ENCODE measurements around the gene MYO3B.

MYO3B gene

DNA sequence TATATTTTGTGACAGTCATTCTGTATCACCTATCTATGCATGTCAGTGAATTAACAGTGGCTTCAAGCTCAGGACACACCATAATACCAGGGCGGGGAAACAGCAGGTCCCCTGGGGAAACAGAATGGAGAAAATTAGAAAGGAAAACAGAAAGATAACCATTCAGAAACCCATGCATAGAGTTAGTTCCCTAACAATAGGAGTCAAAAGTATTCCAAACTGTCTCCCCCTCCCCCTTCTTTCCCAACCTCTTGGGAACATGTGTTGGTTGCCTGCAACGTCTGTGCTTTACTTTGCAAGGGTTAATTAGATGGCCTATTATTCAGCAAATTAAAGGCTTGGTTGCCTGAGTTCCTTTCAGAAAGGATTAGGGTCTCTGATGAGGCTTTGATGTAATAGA is 176.4 kb downstream of the MYO3B start:
- no peak overlapping the region for H3K4me3 ChIP-seq
- H3K27ac ChIP-seq: no peak overlapping the region
- H3K9me3 ChIP-seq (replicated peaks in 1 of 11): no peaks in the 10 kb centered on the region
- no peaks in the 10 kb centered on the region for H3K27me3 ChIP-seq
- no peak overlapping the region for H3K9ac ChIP-seq
- no peaks in the 10 kb centered on the region for H3K36me3 ChIP-seq
- no peaks in the 10 kb centered on the region for H4K20me1 ChIP-seq
- H3K4me2 ChIP-seq: peak overlapping the region; percentile 37 to 64 (median 54)
- no peak for TF ChIP-seq Cebpa-rat (IDR thresholded peaks at IDR 0.05)
- H3K4me1 ChIP-seq: peaks cover 15 to 29% (median 24%) of the 10 kb centered on the region in 10 experiments

DNA sequence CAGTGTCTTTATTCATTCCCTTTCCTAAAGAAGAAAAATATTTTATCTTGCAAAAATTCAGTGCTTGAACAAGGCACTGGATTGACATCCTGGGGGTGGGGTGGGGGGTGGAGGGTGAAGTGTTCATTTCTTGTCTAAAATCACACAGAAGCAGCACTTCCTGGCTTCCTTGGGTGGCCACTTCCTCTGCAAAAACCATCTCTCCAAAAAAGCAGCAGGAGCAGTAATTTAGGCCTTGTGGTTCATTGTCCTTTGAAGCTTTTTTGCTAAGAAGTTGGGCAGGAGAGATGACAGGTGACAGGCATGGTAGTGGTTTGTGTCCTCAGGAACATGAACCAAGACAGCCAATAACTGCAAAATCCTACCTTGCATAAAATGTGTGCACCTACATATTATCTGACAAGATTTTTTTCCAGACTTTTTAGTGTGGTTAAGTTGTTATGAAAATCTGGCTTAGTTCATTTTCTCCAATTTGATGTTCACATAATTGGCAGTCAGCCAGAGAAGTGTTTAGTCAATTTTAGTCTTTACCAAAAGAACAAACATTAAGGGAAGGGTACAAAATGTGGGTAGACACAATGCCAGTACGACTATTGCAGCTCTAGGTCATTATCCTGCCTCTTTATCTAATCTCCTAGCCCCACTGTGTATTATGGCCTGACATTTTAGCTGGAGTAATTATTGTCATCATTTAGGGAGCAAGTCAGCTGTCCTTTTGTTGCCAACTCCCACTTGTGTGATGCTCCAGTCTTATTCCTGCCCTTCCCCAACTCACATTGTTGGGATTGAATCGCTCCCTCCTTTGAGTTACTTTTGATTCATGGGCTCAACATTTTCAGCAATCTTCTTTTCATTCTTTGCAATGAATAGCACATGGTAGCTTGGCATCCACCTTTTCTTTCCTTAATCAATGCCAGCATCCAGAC is 177.2 kb downstream of the MYO3B start:
- Histone ChIP-seq H3K4me1 (peaks cover 15 to 29% (median 24%) of the 10 kb centered on the region in 10 experiments), H3K36me3 (no peaks in the 10 kb centered on the region), H4K20me1 (no peaks in the 10 kb centered on the region), H3K9ac (no peak overlapping the region), H3K9me3 (replicated peaks in 1 of 11) (no peaks in the 10 kb centered on the region), H3K27me3 (no peaks in the 10 kb centered on the region), H3K4me3 (no peak overlapping the region), H3K27ac (no peak overlapping the region), H3K4me2 (peak overlapping the region; percentile 37 to 64 (median 54); a peak in 20 of 22 replicates)
- no peak for TF ChIP-seq Cebpa-rat (IDR thresholded peaks at IDR 0.05)

DNA sequence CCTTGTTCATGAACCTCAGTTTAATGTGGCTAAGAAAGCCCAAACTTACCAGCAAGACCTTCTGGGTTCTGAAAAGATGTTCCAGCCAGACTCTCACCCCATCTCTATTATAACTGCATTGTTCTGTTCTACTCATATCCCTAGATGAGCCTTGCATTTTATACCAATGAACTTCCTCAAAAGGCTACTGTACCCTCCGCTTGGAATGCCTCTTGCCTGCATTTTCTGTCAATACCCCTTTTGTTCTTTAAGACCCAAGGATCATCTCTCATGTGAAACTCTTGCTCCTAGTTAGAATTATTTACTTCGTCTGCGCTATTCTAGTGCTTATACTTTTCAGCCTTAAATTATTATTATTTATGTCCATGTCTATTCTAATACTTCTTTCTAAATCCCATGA is 181.5 kb downstream of the MYO3B start:
- no peak for TF ChIP-seq Cebpa-rat (IDR thresholded peaks at IDR 0.05)
- Histone ChIP-seq H3K36me3 (no peaks in the 10 kb centered on the region), H3K4me2 (no peak overlapping the region), H3K27me3 (peaks cover 0 to 25% (median 0%) of the 10 kb centered on the region in 11 experiments; a peak in 7 of 22 replicates), H3K9me3 (replicated peaks in 1 of 11) (no peaks in the 10 kb centered on the region), H3K9ac (no peak overlapping the region), H4K20me1 (no peaks in the 10 kb centered on the region), H3K4me1 (peaks cover 6 to 14% (median 10%) of the 10 kb centered on the region in 10 experiments), H3K4me3 (no peak overlapping the region), H3K27ac (no peak overlapping the region)

- no peak for TF ChIP-seq Cebpa-rat (IDR thresholded peaks at IDR 0.05)
- Histone ChIP-seq H3K9ac (no peak overlapping the region), H3K27ac (no peak overlapping the region), H4K20me1 (no peaks in the 10 kb centered on the region), H3K27me3 (peaks cover 0 to 37% (median 0%) of the 10 kb centered on the region in 11 experiments; a peak in 7 of 22 replicates), H3K4me2 (no peak overlapping the region), H3K4me3 (no peak overlapping the region), H3K4me1 (peaks cover 0 to 5% (median 0%) of the 10 kb centered on the region in 10 experiments; a peak in 1 of 20 replicates), H3K36me3 (no peaks in the 10 kb centered on the region), H3K9me3 (replicated peaks in 1 of 11) (no peaks in the 10 kb centered on the region)
Measured at GRCh38 chr2:170360546-170361089, 182.7 kb downstream of the MYO3B start.

DNA sequence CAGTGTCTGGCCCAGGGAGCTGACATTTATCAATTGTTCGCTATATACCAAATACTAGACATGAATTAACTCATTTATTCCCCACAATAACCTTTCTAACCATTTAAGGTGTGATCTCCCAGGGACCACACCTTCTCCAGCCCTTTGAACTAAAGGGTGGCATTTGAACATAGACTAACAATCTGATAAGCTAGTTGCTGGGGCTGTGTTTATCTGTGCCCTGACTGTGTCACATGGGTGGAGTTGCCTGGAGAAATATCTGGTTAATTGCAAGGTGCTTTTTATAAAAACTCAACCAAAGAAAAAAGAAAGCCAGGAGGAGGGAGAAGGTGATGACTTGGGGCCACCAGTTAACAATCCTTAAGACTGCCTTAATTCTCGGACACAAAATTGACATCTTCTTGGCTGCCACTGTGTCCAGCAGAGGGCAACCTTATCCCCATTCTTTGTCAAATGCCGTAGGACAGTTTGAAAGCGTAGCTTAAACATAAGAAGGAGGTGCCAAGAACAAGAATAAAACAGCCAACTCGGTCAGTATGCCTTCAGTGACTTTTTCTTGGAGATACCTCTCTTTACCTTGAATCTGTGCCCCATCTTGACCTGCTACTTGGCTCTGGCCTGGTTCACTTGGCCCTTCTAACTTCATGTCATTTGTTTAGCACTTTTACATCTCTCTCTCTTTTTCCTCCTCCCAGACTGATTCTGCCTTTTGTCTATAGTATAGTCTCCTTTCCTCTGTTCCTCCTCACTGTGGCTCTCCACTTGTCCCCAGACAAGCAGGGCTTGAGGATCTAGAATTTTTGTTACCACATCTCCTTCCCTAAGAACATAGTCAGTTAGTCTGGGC is 183.4 kb downstream of the MYO3B start:
- no peaks in the 10 kb centered on the region for H3K36me3 ChIP-seq
- no peak overlapping the region for H3K27ac ChIP-seq
- peaks cover 0 to 5% (median 0%) of the 10 kb centered on the region in 10 experiments; a peak in 1 of 20 replicates for H3K4me1 ChIP-seq
- H3K27me3 ChIP-seq: peaks cover 0 to 44% (median 0%) of the 10 kb centered on the region in 11 experiments; a peak in 7 of 22 replicates
- no peaks in the 10 kb centered on the region for H4K20me1 ChIP-seq
- no peaks in the 10 kb centered on the region for H3K9me3 ChIP-seq (replicated peaks in 1 of 11)
- no peak overlapping the region for H3K4me3 ChIP-seq
- no peak overlapping the region for H3K9ac ChIP-seq
- TF ChIP-seq Cebpa-rat (IDR thresholded peaks at IDR 0.05): no peak
- H3K4me2 ChIP-seq: no peak overlapping the region

DNA sequence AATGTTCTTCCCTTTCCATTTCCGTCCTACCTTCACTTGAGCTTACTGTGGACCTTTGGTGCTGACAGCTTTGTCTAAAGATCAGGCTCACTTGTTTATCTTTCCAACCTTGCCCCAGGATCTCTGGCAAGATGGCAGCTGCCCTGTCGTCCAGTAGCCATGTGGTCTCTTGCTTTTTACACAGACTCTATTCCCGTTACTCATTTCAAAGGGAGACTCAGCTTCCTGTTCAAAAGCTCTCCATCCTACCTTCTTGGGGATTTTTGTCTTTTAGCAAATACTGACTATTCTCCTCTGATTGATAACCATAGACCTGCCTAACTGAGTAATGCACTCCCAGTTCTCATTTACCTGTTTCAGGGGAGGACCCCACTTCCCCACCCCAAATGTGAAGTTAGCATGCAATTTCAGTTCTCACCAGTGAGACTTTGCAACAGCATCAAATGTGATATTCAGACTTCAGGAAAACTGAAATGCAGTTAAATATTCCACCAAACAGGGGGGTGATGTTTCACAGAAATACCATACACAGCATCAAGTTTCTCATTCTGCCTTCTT is 184.4 kb downstream of the MYO3B start:
- Histone ChIP-seq H3K36me3 (no peaks in the 10 kb centered on the region), H3K4me2 (peak overlapping the region in 1 of 11 experiments; percentile 7; a peak in 1 of 22 replicates), H3K4me1 (peaks cover 0 to 5% (median 0%) of the 10 kb centered on the region in 10 experiments; a peak in 1 of 20 replicates), H3K9me3 (replicated peaks in 1 of 11) (no peaks in the 10 kb centered on the region), H3K27ac (no peak overlapping the region), H3K9ac (no peak overlapping the region), H4K20me1 (no peaks in the 10 kb centered on the region; a peak in 1 of 22 replicates), H3K27me3 (peaks cover 0 to 55% (median 0%) of the 10 kb centered on the region in 11 experiments; a peak in 8 of 22 replicates), H3K4me3 (no peak overlapping the region)
- TF ChIP-seq Cebpa-rat (IDR thresholded peaks at IDR 0.05): no peak

DNA sequence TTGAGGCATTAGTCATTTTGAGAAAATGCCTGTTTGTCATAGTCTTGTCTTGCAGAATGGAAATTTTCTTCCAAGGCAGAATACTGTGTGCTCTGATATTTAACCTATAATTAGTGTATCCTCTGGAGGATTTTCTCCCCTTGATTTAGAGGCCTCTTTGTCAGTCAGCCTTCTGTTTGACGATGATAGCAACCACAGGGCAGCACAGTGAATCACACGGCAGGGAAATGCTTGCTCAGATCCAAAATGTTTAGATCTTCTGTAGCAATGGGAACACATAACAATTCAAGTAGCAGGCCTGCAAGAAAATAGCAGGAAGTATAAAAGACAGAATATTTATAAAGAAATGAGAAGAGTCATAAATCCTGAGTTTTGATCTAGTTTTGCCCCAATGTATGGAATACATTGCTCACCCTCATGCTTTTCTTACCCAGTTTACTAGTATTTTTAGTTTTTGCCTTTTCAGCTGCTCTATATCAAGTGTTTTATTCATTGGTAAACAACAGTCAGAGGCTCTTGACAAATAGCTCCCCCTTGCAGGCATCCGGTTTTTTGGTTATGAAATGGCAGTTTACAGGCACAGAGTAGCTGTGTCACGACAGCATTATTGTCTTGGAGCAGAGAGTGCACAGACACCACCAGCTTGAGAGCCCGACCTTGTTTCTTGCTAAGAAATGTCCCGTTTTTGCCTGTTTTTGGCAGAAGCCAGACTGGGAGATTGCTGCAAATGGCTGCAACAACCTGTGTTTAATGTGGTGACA is 185.1 kb downstream of the MYO3B start:
- H3K4me3 ChIP-seq: no peak overlapping the region
- peaks cover 0 to 5% (median 0%) of the 10 kb centered on the region in 10 experiments; a peak in 1 of 20 replicates for H3K4me1 ChIP-seq
- no peaks in the 10 kb centered on the region; a peak in 1 of 22 replicates for H4K20me1 ChIP-seq
- H3K27ac ChIP-seq: no peak overlapping the region
- no peaks in the 10 kb centered on the region for H3K9me3 ChIP-seq (replicated peaks in 1 of 11)
- H3K4me2 ChIP-seq: peak overlapping the region in 1 of 11 experiments; percentile 7; a peak in 1 of 22 replicates
- peaks cover 0 to 61% (median 0%) of the 10 kb centered on the region in 11 experiments; a peak in 8 of 22 replicates for H3K27me3 ChIP-seq
- no peak for TF ChIP-seq Cebpa-rat (IDR thresholded peaks at IDR 0.05)
- no peak overlapping the region for H3K9ac ChIP-seq
- no peaks in the 10 kb centered on the region for H3K36me3 ChIP-seq

DNA sequence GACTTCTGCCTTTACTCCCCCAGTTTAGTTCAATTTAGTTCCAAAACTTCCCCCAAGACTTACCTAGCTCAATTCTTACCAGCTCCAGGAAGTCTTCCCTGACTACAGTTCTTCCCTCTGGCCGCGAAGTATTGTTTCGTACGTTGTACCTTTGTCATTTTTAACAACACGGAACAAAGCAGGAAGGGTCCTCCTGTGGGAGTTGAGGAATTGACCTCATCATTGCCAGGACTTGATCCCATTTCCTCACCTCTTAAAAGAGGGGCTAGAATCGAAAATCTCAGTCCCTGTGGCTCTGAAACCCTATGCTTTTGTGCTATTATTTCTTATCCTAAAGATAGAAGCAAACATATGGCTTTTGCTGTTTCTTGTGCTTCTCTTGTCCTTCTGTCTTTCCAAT is 187.1 kb downstream of the MYO3B start:
- Histone ChIP-seq H3K9ac (no peak overlapping the region), H3K36me3 (no peaks in the 10 kb centered on the region), H3K27me3 (peaks cover 0 to 73% (median 0%) of the 10 kb centered on the region in 11 experiments; a peak in 8 of 22 replicates), H3K4me2 (no peak overlapping the region), H4K20me1 (no peaks in the 10 kb centered on the region; a peak in 1 of 22 replicates), H3K4me3 (no peak overlapping the region), H3K4me1 (peaks cover 0 to 8% (median 0%) of the 10 kb centered on the region in 10 experiments; a peak in 4 of 20 replicates), H3K9me3 (replicated peaks in 1 of 11) (no peaks in the 10 kb centered on the region), H3K27ac (no peak overlapping the region)
- TF ChIP-seq Cebpa-rat (IDR thresholded peaks at IDR 0.05): no peak
